Inflammatory macrophage (primary cell): ENCODE data around the gene WDR62.
"Not testable (repeated sequence)": the region's sequence is repeated elsewhere in the genome, so short reads cannot be mapped to it uniquely, and the experiment has no call there.

Source experiments
- DNase-seq, 2 donors: peaks; one replicate each; pipeline ENCODE4 v3.0.0-alpha.2; 2020 to 2022

The WDR62 gene

DNA sequence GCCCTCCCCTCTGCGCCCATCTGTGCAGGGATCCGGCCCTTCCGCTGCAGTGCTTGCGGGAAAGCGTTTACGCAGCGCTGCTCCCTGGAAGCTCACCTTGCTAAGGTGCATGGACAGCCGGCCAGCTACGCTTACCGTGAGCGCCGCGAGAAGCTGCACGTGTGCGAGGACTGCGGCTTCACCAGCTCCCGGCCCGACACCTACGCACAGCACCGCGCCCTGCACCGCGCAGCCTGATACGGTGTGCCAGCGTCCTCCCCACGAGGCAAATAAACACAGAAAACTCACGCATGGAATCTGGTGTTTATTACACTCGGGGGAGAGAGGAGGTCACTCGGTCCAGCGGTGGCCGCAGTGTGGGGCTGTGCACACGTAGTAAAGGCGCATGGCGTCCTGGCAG, 58.7 kb downstream of the WDR62 start:
- DNase-seq, result no peak

DNA sequence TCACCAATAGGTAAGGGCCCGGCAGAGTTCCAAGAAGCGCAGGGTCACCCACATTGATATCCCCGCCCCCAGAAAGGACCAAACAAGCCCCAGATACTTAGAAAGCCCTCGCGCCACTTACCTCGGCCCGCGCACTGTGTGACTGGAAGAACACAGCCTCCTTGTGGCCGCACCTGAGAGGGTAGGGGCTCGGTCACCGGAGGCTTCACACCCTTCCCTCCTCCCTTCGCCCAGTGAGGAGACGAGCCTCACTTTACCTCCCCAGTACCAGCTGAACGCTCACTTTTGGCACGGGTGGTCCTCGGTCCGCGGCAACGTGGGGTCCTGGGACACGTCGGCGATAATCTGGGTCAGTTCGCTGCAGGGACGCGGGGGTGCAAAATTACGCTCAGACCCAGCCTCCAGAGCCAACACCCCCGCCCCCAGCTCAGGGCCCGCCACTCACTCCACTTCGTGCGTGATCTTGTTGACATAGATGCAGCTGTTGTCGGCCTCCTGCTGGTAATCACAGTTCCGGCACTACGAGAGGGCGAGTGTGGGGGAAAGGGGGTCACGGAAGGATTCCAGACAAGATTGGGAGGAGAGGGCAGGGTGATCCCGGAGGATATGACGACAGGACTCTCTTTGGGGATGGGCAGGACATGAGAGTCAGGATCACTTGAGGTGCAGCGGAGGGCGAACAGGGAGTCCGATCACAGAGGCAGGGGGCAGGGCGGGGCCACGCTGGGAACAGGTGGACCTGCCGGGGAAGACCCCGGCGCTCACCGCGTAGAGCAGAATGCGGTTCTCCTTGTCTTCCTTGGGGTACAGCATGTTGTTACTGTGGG, 59.4 kb downstream of the WDR62 start:
- peak in 1 of 2 donors; percentile 5 for DNase-seq

DNA sequence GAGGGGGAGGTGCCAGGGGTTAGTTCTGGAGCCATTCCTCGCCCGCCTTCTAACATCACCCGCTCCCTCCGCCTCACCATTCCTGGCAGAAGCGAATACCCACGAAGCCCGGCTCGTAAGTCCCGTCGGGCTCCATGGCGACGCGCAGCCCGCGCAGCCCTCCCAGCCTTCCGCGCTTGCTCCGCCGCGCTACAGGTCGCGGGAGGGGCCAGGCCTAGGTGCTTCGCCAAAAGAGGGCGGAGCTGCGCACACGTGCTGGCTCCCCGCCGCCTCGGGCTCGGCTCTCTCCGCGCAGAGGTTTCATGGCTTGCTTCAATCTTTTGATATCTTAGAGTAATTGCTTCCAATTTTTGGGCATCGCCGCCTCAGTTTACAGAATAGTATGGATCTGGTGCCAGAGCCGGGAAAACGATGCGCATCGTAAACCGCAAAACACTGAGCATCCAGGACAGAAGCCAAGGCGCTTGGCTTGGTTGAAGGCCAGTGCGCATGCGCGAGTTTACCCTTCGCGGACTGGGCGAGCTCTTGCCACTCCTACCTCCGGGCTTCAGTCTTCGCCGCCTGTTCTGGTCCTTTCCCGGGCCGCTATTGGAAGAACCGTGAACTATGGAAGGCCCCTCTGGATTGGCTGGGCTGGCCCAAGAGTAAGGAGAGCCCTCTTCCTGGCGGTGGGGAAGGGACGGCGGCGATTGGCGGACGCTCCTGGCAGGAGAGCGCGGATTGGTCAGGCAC, 60.2 kb downstream of the WDR62 start, which contains the start of gene POLR2I:
Gene POLR2I, minus strand, starts transcription at position 155 of the 732 bp plus-strand sequence. Its CDS starts 19 bp downstream, at position 136.
- DNase-seq, result peak; percentile 100

DNA sequence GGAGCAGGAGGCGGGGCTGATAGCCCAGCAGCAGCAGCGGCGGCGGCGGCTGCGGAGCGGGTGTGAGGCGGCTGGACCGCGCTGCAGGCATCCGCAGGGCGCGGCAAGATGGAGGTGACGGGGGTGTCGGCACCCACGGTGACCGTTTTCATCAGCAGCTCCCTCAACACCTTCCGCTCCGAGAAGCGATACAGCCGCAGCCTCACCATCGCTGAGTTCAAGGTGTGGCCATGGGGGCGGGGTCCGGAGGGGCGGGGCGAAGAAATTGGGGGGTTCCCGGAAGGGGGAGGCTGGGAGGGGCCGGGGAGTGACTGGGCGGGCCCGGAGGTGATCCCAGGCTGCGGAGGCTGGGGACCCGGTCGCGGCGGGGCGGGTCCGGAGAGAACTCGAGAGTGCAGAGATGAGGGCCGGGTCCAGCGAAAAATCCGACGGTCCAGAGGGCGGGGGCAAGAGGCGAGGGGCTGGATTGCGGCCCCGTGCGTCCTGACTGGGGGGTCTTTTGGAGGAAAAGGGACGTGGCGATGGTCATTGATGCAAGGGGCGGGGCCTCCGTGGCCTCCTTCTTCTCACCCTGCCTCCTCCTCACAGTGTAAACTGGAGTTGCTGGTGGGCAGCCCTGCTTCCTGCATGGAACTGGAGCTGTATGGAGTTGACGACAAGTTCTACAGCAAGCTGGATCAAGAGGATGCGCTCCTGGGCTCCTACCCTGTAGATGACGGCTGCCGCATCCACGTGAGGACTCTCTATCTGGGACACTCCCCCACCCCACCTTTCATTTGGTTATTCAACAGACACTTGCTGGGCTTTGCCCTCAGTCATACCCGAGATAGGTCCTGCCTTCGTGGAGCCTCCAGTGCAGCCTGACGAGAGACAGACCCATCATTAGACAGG, 61.0 kb downstream of the WDR62 start, which contains the start of gene TBCB:
Gene TBCB, plus strand, starts transcription at position 16 of the 891 bp plus-strand sequence. Its CDS starts 93 bp downstream, at position 109.
- peak in 1 of 2 donors; percentile 3 for DNase-seq

GRCh38 chr19:36116344-36116637, 61.6 kb downstream of the WDR62 start:
- DNase-seq, result no peak

DNA sequence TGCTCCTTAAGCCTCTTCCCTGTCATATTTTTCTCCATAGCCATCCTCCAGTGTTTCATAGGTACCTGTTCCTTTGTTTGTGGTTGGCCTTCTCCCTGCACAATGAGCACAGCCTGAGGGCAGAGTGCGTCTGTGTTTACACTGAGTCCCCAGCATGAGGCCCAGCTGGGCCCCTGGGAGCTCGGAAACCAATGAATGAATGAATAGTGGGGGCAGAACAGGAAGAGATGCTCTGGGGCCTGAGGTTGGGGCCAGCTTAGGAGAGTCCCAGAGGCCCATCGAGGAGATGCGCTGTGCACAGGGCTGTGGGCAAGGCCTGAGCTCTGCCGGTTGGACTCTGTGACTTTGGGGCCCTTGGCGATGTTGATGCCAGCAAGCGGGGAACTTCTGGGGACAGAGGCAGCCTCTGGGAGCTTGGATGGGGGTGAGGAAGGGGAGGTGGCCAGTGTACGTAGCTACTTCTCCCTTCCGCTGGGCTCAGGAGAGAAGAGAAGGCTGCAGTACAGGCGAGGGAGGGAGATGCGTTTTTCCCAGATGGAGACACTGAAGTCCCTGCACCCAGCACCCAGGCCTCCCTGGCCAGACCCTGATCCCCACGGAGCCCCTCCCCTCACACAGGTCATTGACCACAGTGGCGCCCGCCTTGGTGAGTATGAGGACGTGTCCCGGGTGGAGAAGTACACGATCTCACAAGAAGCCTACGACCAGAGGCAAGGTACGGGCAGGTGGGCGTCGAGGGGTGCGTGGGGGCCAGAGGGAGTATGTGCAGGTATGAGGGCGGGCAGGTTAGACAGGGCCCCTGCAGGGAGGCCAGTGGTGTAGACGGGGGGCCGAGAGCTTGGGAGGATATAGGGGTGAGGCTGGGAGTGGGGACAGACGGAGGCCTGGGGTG, 65.6 kb downstream of the WDR62 start:
- DNase-seq, result no peak

GRCh38 chr19:36120984-36121358, 66.3 kb downstream of the WDR62 start:
- DNase-seq, result no peak

DNA sequence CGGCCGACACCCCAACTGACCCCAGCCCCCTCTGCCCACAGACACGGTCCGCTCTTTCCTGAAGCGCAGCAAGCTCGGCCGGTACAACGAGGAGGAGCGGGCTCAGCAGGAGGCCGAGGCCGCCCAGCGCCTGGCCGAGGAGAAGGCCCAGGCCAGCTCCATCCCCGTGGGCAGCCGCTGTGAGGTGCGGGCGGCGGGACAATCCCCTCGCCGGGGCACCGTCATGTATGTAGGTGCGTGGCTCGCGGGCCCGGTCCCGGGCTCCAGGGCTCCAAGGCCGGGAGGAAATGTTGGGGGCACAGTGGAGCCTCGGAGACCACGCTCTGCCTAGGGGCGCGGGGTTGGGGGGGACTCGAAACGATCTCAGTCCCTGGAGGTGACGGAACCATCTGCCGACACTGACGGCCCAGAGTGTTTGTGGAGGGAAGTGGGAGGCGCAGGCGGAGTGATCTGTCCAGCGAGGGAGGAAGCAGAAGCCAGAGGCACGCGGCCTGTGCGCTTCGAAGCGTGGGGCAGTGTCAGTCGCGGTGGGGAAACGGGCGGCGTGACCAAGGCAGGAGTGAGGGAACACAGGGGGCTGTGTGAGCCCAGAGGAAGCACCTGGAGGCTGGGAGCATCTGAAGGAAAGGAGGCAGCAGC, 66.9 kb downstream of the WDR62 start:
- no peak for DNase-seq

- DNase-seq, result no peak
Measured at GRCh38 chr19:36125557-36125956, 70.9 kb downstream of the WDR62 start.

- DNase-seq, result peak; percentile 64 to 65
Measured at GRCh38 chr19:36128392-36128736, 73.7 kb downstream of the WDR62 start.

GRCh38 chr19:36131221-36131620, 76.5 kb downstream of the WDR62 start:
- peak; percentile 75 to 92 for DNase-seq

DNA sequence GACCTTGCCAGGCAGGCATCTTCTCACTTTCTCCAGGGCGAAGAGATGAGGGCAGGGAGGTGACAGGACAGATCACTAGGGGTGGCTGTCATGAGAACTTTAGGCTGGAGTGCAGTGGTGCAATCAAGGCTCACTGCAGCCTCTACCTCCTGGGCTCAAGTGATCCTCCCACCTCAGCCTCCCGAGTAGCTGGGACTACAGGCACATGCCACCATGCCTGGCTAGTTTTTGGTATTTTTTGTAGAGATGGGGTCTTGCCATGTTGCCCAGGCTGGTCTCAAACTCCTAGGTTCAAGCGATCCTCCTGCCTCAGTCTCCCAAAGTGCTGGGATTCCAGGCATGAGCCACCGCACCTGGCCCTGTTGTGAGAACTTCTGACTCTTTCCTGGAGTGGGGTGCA, 80.2 kb downstream of the WDR62 start:
- DNase-seq, result not testable (repeated sequence)

DNA sequence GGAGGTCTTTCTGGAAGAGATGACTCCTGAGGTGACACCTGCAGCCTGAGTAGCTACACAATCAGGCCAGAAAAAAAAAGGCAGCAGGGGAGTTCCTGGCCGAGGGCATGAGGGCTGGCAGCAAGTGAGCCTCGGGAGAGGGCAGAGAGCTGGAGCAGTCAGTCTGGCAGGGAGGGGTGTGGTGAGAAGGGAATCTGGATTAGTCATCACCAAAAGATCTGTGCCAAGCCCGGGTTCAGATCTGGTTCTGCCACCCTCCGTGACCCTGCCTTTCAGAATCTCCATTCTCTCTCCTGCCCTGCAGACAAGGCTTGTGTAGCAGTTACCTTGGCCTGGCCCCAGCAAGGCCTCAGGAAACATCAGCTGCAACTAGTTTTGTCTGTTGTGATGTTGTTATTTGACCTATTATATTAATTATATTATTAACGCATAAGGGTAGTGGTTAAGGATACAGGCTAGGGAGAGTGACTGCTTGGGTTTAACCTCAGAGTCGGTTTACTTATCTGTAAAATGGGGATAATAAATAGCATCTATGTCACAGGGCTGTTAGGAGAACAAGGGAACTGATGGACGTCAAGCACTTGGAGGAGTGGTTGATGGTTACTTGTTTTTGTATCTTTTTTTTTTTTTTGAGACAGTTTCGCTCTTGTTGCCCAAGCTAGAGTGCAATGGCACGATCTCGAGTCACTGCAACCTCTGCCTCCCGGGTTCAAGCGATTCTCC, 82.4 kb downstream of the WDR62 start:
- peak in 1 of 2 donors; percentile 38 for DNase-seq

- DNase-seq, result no peak
Measured at GRCh38 chr19:36139120-36139472, 84.4 kb downstream of the WDR62 start.

- peak; percentile 97 to 98 for DNase-seq
Measured at GRCh38 chr19:36139473-36140303, 85.0 kb downstream of the WDR62 start, which contains the start of gene CAPNS1. TSS of gene CAPNS1 (plus strand) at chr19:36140066. CDS start at chr19:36141012, 946 bp downstream.

- peak; percentile 9 to 28 for DNase-seq
Measured at GRCh38 chr19:36140304-36141038, 85.8 kb downstream of the WDR62 start.

GRCh38 chr19:36141039-36141927, 86.6 kb downstream of the WDR62 start:
- DNase-seq, result peak; percentile 82 to 88

GRCh38 chr19:36142046-36142445, 87.3 kb downstream of the WDR62 start:
- DNase-seq, result no peak
